Natural killer cell treated with Interleukin-12 subunit alpha and Interleukin-12 subunit beta and Interleukin-15 and Interleukin-18, amount 100 ng/mL, for 72 hours (primary cell): ENCODE measurements around the gene COA6. TPM values are rescaled to one million over a fixed set of nuclear protein-coding genes. Genes with fewer than 3 reads are reported as not detected.
"Not testable (repeated sequence)": the region's sequence is repeated elsewhere in the genome, so short reads cannot be mapped to it uniquely, and the experiment has no call there.

ENCODE experiments used
- ATAC-seq, 2 donors: fragments of 150-1000 bp; cut with Tn5 transposase in 1 of 2; sonication (Bioruptor Pico), chemical (Tn5 transposase) in 1 of 2; 2 replicates each; pipeline ENCODE4 v1.10.0; 2021
- DNase-seq: peaks from one replicate; pipeline ENCODE4 v3.0.0; 2022; ENCODE audit warnings: low spot score
- H3K27ac Mint-ChIP-seq, 2 donors: 1 replicate in 1 of 2; 2 replicates in 1 of 2; pipeline ENCODE4 v1.8.0; 2022; ENCODE audit warnings: mixed read lengths in 2 of 2, mild to moderate bottlenecking in 1 of 2, moderate library complexity in 1 of 2
- H3K27me3 Mint-ChIP-seq, 2 donors: 1 replicate in 1 of 2; 2 replicates in 1 of 2; pipeline ENCODE4 v1.8.0; 2022; ENCODE audit warnings: mixed read lengths in 2 of 2
- H3K36me3 Mint-ChIP-seq: one replicate; pipeline ENCODE4 v1.8.0; 2022; ENCODE audit warnings: mixed read lengths
- H3K4me1 Mint-ChIP-seq, 2 donors: 1 replicate in 1 of 2; 2 replicates in 1 of 2; pipeline ENCODE4 v1.8.0; 2022; ENCODE audit warnings: low read depth in 2 of 2, mixed read lengths in 2 of 2, mild to moderate bottlenecking in 1 of 2
- H3K4me3 Mint-ChIP-seq: one replicate; pipeline ENCODE4 v1.8.0; 2022; ENCODE audit warnings: mixed read lengths
- H3K9me3 Mint-ChIP-seq: 2 replicates; pipeline ENCODE4 v1.8.0; 2022; ENCODE audit warnings: mixed read lengths
- total RNA-seq, 2 donors: library from RNA; stranded (reverse); gene quantifications; one replicate each; pipeline ENCODE4 v1.2.3, GENCODE V29; 2022

COA6 gene
- total RNA-seq, 2 donors from 2014 or later: 27.2 to 32.6 TPM

DNA sequence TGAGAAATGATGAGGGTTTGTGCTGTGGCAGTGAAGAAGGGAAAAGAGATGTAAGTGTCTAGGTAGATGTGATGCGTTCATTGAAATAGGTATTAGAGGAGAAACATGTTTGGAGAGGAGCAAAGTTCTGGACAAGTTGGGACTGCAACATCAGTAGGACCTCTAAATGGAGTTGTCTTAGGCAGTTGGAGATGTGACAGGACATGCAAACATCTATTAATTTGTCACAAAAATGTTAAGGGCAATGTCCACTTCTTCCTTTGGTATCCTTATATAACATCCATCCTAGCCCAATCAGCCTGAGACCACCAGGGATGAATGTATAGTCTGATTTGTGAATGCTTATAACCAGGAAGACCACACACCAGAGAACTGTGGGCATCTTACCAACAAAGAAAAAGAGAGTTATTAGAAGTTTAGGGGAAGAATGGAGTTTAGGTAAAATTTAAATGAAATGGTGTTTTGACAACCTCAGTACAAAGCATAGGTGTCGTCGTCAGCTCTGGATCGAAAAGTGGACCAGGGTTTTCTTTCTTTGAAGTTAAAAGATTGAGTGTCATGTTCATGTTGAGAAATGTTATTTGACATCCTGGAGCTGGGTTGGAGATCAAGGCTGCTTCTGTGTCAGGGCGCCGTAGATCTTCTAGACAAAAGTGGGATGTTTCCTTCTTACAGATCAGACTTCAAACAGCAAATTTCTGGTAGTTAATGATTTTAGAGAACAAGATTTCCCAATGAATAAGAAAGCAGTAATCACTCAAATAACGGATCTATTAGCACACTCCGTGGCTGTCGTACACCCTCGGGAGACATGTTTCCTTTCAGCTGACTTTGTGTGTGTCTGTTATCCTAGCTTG lies 8.7 kb downstream of the COA6 start:
- DNase-seq (no peak), ATAC-seq (no peak)
- Mint-ChIP-seq H3K4me1 (peaks cover 21 to 24% of the 10 kb centered on the region in 2 donors), H3K27ac (peak overlapping the region in 1 of 2 donors; percentile 7), H3K27me3 (no peaks in the 10 kb centered on the region), H3K9me3 (no peaks in the 10 kb centered on the region), H3K36me3 (peaks cover 43% of the 10 kb centered on the region), H3K4me3 (no peak overlapping the region)

DNA sequence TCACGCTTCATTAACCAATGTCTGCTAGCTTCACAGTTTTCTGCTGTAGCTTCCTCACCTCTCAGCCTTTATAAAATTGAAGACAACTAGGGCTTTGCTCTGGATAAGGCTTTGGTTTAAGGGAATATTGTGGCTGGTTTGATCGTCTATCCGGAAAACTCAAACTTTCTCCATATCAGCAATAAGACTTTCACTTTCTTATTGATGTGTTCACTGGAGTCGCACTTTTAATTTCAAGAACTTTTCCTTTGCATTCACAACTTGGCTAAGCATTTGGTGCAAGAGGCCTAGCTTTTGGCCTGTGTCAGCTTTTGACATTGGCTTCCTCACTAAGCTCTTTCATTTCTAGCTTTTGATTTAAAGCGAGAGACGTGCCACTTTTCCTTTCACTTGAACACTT lies 12.9 kb downstream of the COA6 start:
- H3K4me3 Mint-ChIP-seq: no peak overlapping the region
- DNase-seq (no peak), ATAC-seq (no peak)
- H3K4me1 Mint-ChIP-seq: peaks cover 5 to 13% of the 10 kb centered on the region in 2 donors
- peak overlapping the region; percentile 27 to 50 for H3K27ac Mint-ChIP-seq
- H3K36me3 Mint-ChIP-seq: peaks cover 14% of the 10 kb centered on the region
- no peaks in the 10 kb centered on the region for H3K27me3 Mint-ChIP-seq
- no peaks in the 10 kb centered on the region for H3K9me3 Mint-ChIP-seq

DNA sequence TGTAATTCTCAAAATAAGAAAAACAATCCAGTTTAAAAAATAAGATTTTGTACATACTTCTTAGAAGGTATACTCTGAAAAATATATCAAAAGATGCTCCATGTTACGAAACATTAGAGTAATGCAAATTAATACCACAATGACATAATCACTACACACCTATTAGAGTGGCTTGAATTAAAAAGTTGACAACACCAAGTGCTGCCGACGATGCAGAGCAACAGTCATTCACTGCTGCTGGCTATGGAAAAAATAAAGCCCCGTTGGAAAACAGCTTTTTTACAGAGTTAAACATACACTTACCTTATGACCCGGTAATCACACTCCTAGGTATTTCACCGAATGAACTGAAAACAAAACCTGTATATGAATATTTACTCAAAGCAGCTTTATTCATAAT lies 14.8 kb downstream of the COA6 start:
- no peaks in the 10 kb centered on the region for H3K27me3 Mint-ChIP-seq
- H3K4me1 Mint-ChIP-seq: peaks cover 0 to 4% of the 10 kb centered on the region in 2 donors
- no peaks in the 10 kb centered on the region for H3K9me3 Mint-ChIP-seq
- peaks cover 11% of the 10 kb centered on the region for H3K36me3 Mint-ChIP-seq
- ATAC-seq (no peak), DNase-seq (no peak)
- no peak overlapping the region for H3K27ac Mint-ChIP-seq
- no peak overlapping the region for H3K4me3 Mint-ChIP-seq

DNA sequence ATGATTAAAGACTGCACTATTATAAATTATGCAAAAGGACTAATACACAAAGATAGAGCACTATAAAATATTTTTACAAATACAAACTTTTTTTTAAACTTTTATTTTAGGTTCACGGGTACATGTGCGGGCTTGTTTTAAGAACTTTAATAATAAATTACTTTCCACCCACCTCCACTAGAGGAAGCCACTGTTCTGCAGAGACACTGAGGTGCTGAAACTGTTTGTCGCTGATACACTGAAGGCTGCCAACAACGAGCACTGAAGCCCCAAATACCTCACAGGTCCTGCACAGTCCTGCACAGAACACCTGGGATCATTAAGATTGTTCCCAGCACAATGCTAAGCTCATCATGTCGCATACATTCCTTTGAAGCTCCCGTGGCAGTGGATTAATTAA lies 19.9 kb downstream of the COA6 start:
- Mint-ChIP-seq H3K9me3 (no peaks in the 10 kb centered on the region), H3K27me3 (no peaks in the 10 kb centered on the region), H3K27ac (no peak overlapping the region), H3K4me3 (no peak overlapping the region), H3K36me3 (peaks cover 12% of the 10 kb centered on the region), H3K4me1 (peaks cover 4 to 6% of the 10 kb centered on the region in 2 donors)
- DNase-seq (no peak), ATAC-seq (no peak)

DNA sequence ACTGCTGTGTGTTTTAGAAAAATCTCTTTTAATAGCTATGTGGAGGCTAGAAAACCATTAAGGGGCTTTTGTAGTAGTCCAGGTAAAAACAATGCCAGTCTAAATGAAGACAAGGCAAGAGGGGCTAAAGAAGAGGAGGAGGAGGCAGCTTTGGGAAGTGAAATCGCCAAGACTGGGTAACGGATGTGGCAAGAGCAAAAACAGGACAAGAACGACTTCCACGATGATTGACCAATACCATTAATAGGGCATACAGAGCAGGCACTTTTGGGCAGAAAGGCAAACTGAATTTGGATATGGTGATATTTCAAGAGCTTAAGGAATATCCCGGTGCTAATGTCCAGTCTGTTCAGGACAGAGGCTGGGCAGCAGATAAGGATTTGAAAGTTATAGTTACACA lies 22.0 kb downstream of the COA6 start:
- Mint-ChIP-seq H3K4me3 (no peak overlapping the region), H3K36me3 (peaks cover 12% of the 10 kb centered on the region), H3K27me3 (no peaks in the 10 kb centered on the region), H3K27ac (peak overlapping the region in 1 of 2 donors; percentile 2), H3K9me3 (no peaks in the 10 kb centered on the region), H3K4me1 (peaks cover 14 to 23% of the 10 kb centered on the region in 2 donors)
- DNase-seq: no peak
- no peak for ATAC-seq

DNA sequence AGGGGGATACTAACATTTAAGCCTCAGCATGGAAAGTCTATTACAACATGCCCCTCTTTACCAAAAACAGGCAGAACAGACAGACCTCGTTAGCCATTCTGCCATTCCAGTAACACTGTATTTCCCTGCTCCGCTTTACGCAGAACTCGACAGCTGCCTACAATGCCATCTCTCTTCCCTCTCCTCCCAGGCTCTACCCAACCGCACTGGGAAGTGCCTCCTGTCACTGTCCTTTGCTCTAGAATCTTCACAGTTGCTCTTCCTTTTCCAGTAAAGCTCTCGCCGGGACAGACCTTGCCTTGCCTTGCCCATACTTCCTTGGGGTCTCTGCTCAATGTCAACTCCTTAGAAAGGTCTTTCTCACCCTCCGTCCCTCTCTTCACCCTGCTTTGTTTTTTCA lies 22.8 kb downstream of the COA6 start:
- Mint-ChIP-seq H3K27ac (no peak overlapping the region), H3K27me3 (no peaks in the 10 kb centered on the region), H3K36me3 (peaks cover 12% of the 10 kb centered on the region), H3K4me3 (no peak overlapping the region), H3K4me1 (peaks cover 21 to 30% of the 10 kb centered on the region in 2 donors), H3K9me3 (no peaks in the 10 kb centered on the region)
- no peak for ATAC-seq
- DNase-seq: no peak

DNA sequence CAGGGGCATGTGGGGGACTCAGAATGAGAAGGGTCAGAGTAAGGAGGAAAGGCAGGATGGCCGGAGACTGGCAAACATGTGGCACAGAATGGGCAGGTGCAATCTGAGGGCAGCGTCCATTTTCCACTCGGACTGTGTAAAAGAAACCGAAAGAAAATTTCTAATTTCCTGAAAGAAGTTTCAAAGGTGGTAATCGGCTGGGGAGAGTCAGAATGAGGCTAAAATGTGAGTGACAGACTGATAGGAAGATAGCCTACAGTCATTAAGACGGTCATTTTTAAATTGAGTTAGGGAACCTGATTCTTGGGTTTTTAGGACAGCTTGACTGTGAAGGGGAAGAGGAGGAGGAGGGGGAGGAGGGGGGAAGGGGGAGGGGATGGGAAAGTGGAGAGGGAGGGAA lies 23.6 kb downstream of the COA6 start:
- ATAC-seq (no peak), DNase-seq (no peak)
- Mint-ChIP-seq H3K4me1 (peaks cover 29 to 38% of the 10 kb centered on the region in 2 donors), H3K9me3 (no peaks in the 10 kb centered on the region), H3K36me3 (peaks cover 8% of the 10 kb centered on the region), H3K27me3 (no peaks in the 10 kb centered on the region), H3K27ac (peak overlapping the region; percentile 77 to 82), H3K4me3 (peak overlapping the region; percentile 56)

DNA sequence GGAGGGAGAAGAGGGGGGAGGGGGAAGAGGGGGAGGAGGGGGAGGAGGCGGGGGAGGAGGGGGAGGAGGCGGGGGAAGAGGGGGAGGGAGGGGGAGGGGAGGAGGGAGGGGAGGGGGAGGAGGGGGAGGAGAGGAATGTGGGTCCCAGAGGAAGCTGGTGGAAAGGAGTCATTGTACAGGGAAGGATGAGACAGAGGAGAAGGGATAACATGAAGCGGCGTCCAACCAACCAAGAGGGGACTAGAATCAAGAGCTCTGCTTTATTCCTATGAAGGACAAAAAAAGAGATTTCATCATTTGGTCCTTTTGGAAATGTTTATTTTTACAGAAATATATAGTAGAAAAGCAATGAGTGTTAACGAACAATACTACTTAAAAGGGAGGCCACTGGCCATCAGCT lies 24.5 kb downstream of the COA6 start:
- H3K4me1 Mint-ChIP-seq: peaks cover 31 to 42% of the 10 kb centered on the region in 2 donors
- H3K27ac Mint-ChIP-seq: peak overlapping the region in 1 of 2 donors; percentile 85
- no peaks in the 10 kb centered on the region for H3K27me3 Mint-ChIP-seq
- DNase-seq (no peak), ATAC-seq (no peak)
- peaks cover 8% of the 10 kb centered on the region for H3K36me3 Mint-ChIP-seq
- no peak overlapping the region for H3K4me3 Mint-ChIP-seq
- H3K9me3 Mint-ChIP-seq: no peaks in the 10 kb centered on the region

DNA sequence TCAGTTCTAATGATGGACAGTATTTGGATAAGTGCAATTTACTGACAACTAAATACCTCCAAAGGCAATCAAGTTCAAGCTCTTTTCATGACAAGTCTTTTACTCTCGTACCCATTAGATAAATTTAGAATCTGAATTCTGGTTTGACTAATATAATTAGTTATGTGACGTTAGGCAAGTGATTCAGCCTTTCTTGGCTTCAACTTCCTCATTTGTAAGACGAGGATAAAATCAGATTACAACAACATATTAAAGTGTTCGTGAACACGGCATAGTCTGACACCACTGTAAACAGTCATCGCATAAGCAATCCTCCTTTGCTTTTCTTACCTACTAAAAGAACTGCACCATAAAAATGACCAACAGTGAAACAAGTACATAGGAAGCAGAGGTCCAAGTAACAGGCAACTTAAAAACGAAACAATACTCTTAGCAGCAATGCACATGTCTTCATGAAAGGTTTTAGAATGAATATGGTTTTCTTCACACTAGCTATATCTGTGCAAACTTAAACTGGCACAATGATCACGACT lies 25.7 kb downstream of the COA6 start:
- H3K4me3 Mint-ChIP-seq: peak overlapping the region; percentile 83
- peak overlapping the region; percentile 85 to 92 for H3K27ac Mint-ChIP-seq
- peaks cover 12% of the 10 kb centered on the region for H3K36me3 Mint-ChIP-seq
- peak; percentile 88 to 93 for ATAC-seq
- H3K27me3 Mint-ChIP-seq: no peaks in the 10 kb centered on the region
- DNase-seq: no peak
- no peaks in the 10 kb centered on the region for H3K9me3 Mint-ChIP-seq
- H3K4me1 Mint-ChIP-seq: peaks cover 35 to 48% of the 10 kb centered on the region in 2 donors

DNA sequence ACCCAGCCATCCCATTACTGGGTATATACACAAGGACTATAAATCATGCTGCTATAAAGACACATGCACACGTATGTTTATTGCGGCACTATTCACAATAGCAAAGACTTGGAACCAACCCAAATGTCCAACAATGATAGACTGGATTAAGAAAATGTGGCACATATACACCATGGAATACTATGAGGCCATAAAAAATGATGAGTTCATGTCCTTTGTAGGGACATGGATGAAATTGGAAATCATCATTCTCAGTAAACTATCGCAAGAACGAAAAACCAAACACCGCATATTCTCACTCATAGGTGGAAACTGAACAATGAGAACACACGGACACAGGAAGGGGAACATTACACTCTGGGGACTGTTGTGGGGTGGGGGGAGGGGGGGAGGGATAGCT lies 26.3 kb downstream of the COA6 start:
- H3K36me3 Mint-ChIP-seq: peaks cover 12% of the 10 kb centered on the region
- not testable (repeated sequence) for DNase-seq, H3K27me3 Mint-ChIP-seq, H3K9me3 Mint-ChIP-seq, ATAC-seq
- H3K4me3 Mint-ChIP-seq: peak overlapping the region; percentile 83
- H3K27ac Mint-ChIP-seq: peak overlapping the region; percentile 85 to 92
- peaks cover 35 to 48% of the 10 kb centered on the region in 2 donors for H3K4me1 Mint-ChIP-seq

DNA sequence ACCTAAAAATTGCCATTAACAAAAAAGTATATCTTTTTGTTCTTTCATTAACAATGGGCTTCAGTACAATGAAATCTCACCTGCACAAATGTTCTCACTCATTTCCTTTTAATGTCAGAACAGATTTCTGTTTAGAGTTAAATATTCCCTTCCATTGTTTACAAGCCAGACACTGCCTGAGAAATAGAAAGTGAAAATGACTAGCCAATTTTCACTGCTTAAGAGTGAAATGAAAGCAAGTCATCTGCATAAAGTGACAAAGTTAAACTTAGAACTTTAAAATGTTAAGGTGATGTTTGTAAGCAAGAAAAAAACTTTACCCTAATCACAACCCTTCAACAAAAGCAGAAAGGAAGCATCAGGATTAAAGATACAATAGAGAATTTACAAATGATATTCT lies 27.5 kb downstream of the COA6 start:
- Mint-ChIP-seq H3K27ac (peak overlapping the region; percentile 65 to 71), H3K36me3 (peaks cover 12% of the 10 kb centered on the region), H3K9me3 (no peaks in the 10 kb centered on the region), H3K4me3 (peak overlapping the region; percentile 83), H3K4me1 (peaks cover 35 to 48% of the 10 kb centered on the region in 2 donors), H3K27me3 (no peaks in the 10 kb centered on the region)
- DNase-seq: no peak
- ATAC-seq: peak in 1 of 2 donors; percentile 55

DNA sequence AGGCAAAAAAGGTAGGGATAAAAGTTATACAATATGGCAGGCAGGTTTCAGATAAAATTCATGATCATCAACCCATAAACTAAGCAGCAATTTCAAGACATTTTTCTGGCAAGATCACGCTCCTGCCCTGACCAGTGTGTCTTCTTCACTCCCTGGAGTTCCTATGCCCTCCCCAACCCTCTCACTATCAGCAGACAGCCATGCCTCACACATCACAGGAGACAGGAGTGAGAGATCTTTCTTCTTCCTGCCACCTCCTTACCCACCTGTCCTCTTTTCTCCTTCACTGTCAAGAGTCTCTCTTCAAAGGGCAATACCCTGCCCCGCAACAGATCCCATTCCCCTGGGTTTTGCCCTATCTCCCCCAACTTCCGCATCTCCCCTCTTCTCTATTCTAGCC lies 28.4 kb downstream of the COA6 start:
- Mint-ChIP-seq H3K27ac (peak overlapping the region; percentile 65 to 71), H3K4me1 (peaks cover 34 to 45% of the 10 kb centered on the region in 2 donors), H3K36me3 (peaks cover 13% of the 10 kb centered on the region), H3K4me3 (peak overlapping the region; percentile 83), H3K9me3 (no peaks in the 10 kb centered on the region), H3K27me3 (no peaks in the 10 kb centered on the region)
- DNase-seq: no peak
- ATAC-seq: no peak

DNA sequence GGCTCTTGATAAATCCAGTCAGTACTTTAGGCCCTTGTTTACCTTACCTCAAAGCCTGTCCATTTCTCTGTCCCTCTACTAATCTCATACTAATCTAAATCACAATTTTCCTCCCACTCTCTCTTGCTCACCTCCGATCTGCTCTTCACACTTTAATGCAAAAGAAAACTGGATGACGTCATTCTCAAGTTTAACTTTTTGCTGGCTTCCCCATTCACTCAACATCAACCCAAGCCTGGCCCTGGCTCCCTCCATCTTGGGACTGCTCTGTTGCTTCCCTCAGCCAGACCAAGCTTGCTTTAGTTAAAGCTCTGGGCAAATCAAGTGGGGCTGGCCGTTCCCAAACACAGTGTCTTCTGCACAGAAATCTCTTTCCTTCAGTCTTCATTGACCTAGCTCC lies 29.7 kb downstream of the COA6 start:
- DNase-seq (no peak), ATAC-seq (no peak)
- Mint-ChIP-seq H3K4me3 (peak overlapping the region; percentile 6), H3K9me3 (no peaks in the 10 kb centered on the region), H3K27ac (peak overlapping the region in 1 of 2 donors; percentile 12), H3K4me1 (peaks cover 31 to 41% of the 10 kb centered on the region in 2 donors), H3K27me3 (no peaks in the 10 kb centered on the region), H3K36me3 (peaks cover 9% of the 10 kb centered on the region)

DNA sequence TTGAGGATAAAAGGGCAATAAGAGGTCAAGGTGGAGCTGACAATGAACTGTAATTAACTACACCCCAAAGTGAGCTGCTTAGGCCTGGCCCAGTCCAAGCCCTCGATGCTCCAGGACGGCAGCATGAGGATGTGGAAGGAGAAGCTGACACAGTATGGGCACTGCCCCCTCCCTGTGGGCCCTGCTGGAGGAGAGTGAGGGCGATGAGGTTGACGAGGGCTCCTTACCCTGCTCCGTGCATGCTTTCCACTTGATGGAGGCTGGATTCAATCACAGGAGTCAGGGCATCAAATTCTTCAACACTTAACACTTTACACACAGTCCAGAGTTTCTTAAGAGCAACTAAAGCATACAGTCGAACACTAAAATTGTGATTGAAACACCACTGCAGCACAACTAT lies 32.4 kb downstream of the COA6 start:
- no peak overlapping the region for H3K27ac Mint-ChIP-seq
- H3K4me1 Mint-ChIP-seq: peaks cover 19 to 22% of the 10 kb centered on the region in 2 donors
- ATAC-seq (no peak), DNase-seq (no peak)
- H3K27me3 Mint-ChIP-seq: no peaks in the 10 kb centered on the region
- peaks cover 9% of the 10 kb centered on the region for H3K36me3 Mint-ChIP-seq
- H3K9me3 Mint-ChIP-seq: no peaks in the 10 kb centered on the region
- no peak overlapping the region for H3K4me3 Mint-ChIP-seq
